K562 (cell line): Measurements from ENCODE around the gene OOSP4B. TPM values are rescaled to one million over a fixed set of nuclear protein-coding genes. Genes with fewer than 3 reads are reported as not detected.

Experiments used
- ATAC-seq: fragments of 200-7000 bp; cut with Tn5 transposase; 3 replicates; pipeline ENCODE4 v1.9.1; 2020; ENCODE audit warnings: moderate library complexity
- BruUV-seq: library from RNA; stranded (reverse); fragments of 400-500 nt; replicated peaks from 2 replicates; lab custom pipeline; 2021; lab: Mats Ljungman, UMichigan
- CTCF ChIA-PET: fragments of 300-600 bp; formaldehyde crosslinking; extraction: SDS; loops from one replicate; lab custom pipeline; 2021; ENCODE audit warnings: low intra/inter-chr PET ratio; lab: Yijun Ruan, JAX
- POLR2A ChIA-PET: fragments of 300-600, 350-650 bp; sonication (Branson Sonifier 250); formaldehyde crosslinking; extraction: SDS; loops from one replicate; lab custom pipeline; 2021; ENCODE audit warnings: antibody characterized with exemption, inconsistent platforms; lab: Yijun Ruan, JAX
- DNase-seq, 4 experiments: peaks; one replicate each; pipeline versions ENCODE4 v3.0.0 to v3.0.0-alpha.2; 2011 to 2018; ENCODE audit warnings: low spot score in 3 of 4, mixed read lengths in 3 of 4; ENCODE audit errors: extremely low read depth in 1 of 4
- FAIRE-seq: peaks from 2 replicates; lab custom pipeline; 2011; peaks lifted over from hg19 to GRCh38; lab: Jason Lieb, UNC
- H2AFZ ChIP-seq: 2 replicates; pipeline ENCODE4 v1.6.0; 2011; ENCODE audit warnings: low read depth, low read length, control low read depth, inconsistent platforms
- H3K27ac ChIP-seq: fragments of 200-600 bp; 3 replicates; pipeline ENCODE4 v1.8.0; 2011; ENCODE audit warnings: low read depth, mild to moderate bottlenecking, control low read depth, inconsistent platforms, low read length, moderate library complexity, mixed read lengths; ENCODE audit errors: extremely low read depth
- H3K27me3 ChIP-seq, 2 experiments: fragments of 300-600 bp in 1 of 2; 2 replicates in 1 of 2; 3 replicates in 1 of 2; pipeline versions ENCODE4 v1.6.0 to v1.8.0; 2011; ENCODE audit warnings: inconsistent platforms in 2 of 2, low read length in 2 of 2, mild to moderate bottlenecking in 1 of 2, mixed read lengths in 1 of 2, moderate library complexity in 1 of 2; ENCODE audit not compliant: control insufficient read depth in 2 of 2, insufficient read depth in 2 of 2
- H3K36me3 ChIP-seq: fragments of 300-600 bp; 3 replicates; pipeline ENCODE4 v1.8.0; 2011; ENCODE audit warnings: mild to moderate bottlenecking, low read length, inconsistent platforms; ENCODE audit not compliant: control insufficient read depth, insufficient read depth
- H3K4me1 ChIP-seq, 2 experiments: fragments of 200-600 bp in 1 of 2; replicated peaks in 1 of 2; 2 replicates in 1 of 2; 3 replicates in 1 of 2; pipeline versions ENCODE4 v1.5.1 to v1.8.0; 2011; ENCODE audit warnings: inconsistent platforms in 2 of 2, low read length in 2 of 2, mild to moderate bottlenecking in 1 of 2, mixed read lengths in 1 of 2, moderate library complexity in 1 of 2; ENCODE audit not compliant: control insufficient read depth in 2 of 2, insufficient read depth in 2 of 2
- H3K4me2 ChIP-seq: 2 replicates; pipeline ENCODE4 v1.6.1; 2011; ENCODE audit warnings: low read length, control low read depth, inconsistent platforms, mixed read lengths; ENCODE audit not compliant: insufficient read depth
- H3K4me3 ChIP-seq: fragments of 200-600 bp; sonication (generic), shearing (Covaris generic); 2 replicates; pipeline ENCODE4 v1.5.1; 2016; ENCODE audit warnings: control low read depth, inconsistent platforms
- H3K79me2 ChIP-seq: fragments of 200-600 bp; 3 replicates; pipeline ENCODE4 v1.8.0; 2011; ENCODE audit warnings: low read length, inconsistent platforms; ENCODE audit not compliant: control insufficient read depth, insufficient read depth
- H3K9ac ChIP-seq, 2 experiments: 2 replicates each; pipeline versions ENCODE4 v1.6.0 to v1.6.1; 2011; ENCODE audit warnings: low read depth in 2 of 2, low read length in 2 of 2, control low read depth in 1 of 2, inconsistent platforms in 1 of 2, mild to moderate bottlenecking in 1 of 2, mixed read lengths in 1 of 2; ENCODE audit not compliant: insufficient read depth in 1 of 2
- H3K9me1 ChIP-seq: one replicate; pipeline ENCODE4 v1.6.0; 2011; ENCODE audit warnings: inconsistent platforms, mild to moderate bottlenecking, low read length, moderate library complexity; ENCODE audit not compliant: control insufficient read depth, insufficient read depth
- H3K9me3 ChIP-seq: replicated peaks from 2 replicates; pipeline ENCODE4 v1.5.1; 2011; ENCODE audit warnings: low read depth, low read length, inconsistent platforms; ENCODE audit not compliant: control insufficient read depth, insufficient read depth
- H4K20me1 ChIP-seq: replicated peaks from 2 replicates; pipeline ENCODE4 v1.6.1; 2011; ENCODE audit warnings: low read length, inconsistent platforms, mixed read lengths; ENCODE audit not compliant: control insufficient read depth, insufficient read depth
- ARID4B ChIP-seq: sonication (generic); formaldehyde crosslinking; IDR thresholded peaks from 2 replicates; pipeline ENCODE4 v1.8.0; 2022; ENCODE audit warnings: mild to moderate bottlenecking, missing genetic modification reagents
- CSDE1 ChIP-seq, 2 experiments: fragments of 450-650 bp; IDR thresholded peaks; 2 replicates each; pipeline ENCODE4 v1.6.1; 2016; ENCODE audit warnings: mild to moderate bottlenecking in 1 of 2
- FOXP1 ChIP-seq: sonication (generic); formaldehyde crosslinking; IDR thresholded peaks from 2 replicates; pipeline ENCODE4 v1.8.0; 2022; ENCODE audit warnings: mild to moderate bottlenecking, missing genetic modification reagents
- KLF13 ChIP-seq: fragments of 450-650 bp; IDR thresholded peaks from 2 replicates; pipeline ENCODE4 v1.6.1; 2016; ENCODE audit warnings: missing genetic modification characterization, low read depth, mild to moderate bottlenecking, missing compliant biosample characterization, moderate library complexity, borderline replicate concordance
- MAFF ChIP-seq: IDR thresholded peaks from 2 replicates; pipeline ENCODE4 v1.6.1; 2012; ENCODE audit warnings: low read length, improper control_type of control experiment
- MAFK ChIP-seq: IDR thresholded peaks from 2 replicates; pipeline ENCODE4 v1.6.1; 2011; ENCODE audit warnings: low read length, improper control_type of control experiment
- MECOM ChIP-seq: fragments of 250-450 bp; sonication (Bioruptor Pico); IDR thresholded peaks from 2 replicates; pipeline ENCODE4 v1.8.0; 2022; ENCODE audit warnings: inconsistent platforms
- PTRF ChIP-seq: fragments of 450-650 bp; IDR thresholded peaks from 2 replicates; pipeline ENCODE4 v1.6.1; 2016; ENCODE audit warnings: mild to moderate bottlenecking, missing genetic modification characterization, missing compliant biosample characterization
- RFX5 ChIP-seq: IDR thresholded peaks from 2 replicates; pipeline ENCODE4 v1.6.1; 2011; ENCODE audit warnings: low read depth, mild to moderate bottlenecking, improper control_type of control experiment, low read length
- ZFPM2 ChIP-seq: fragments of 250-450 bp; sonication (Bioruptor Pico); IDR thresholded peaks from 2 replicates; pipeline ENCODE4 v1.5.1; 2022; ENCODE audit warnings: mild to moderate bottlenecking
- ZNF444 ChIP-seq: fragments of 250-450 bp; sonication (Bioruptor Pico); IDR thresholded peaks from 2 replicates; pipeline ENCODE4 v1.4.0; 2020; ENCODE audit warnings: mild to moderate bottlenecking, moderate library complexity
- ZNF57 ChIP-seq: fragments of 450-650 bp; formaldehyde crosslinking; IDR thresholded peaks from 2 replicates; pipeline ENCODE4 v1.4.0; 2020; ENCODE audit warnings: mild to moderate bottlenecking, moderate library complexity
- ZNF740 ChIP-seq, 3 experiments: fragments of 200-800 bp in 1 of 3; sonication (Bioruptor generic) in 1 of 3; sonication (generic) in 1 of 3; formaldehyde crosslinking in 1 of 3; IDR thresholded peaks; 2 replicates each; pipeline versions ENCODE4 v1.6.1 to v1.8.0; 2016 to 2022; ENCODE audit warnings: mild to moderate bottlenecking in 2 of 3, missing compliant biosample characterization in 2 of 3, missing genetic modification characterization in 2 of 3, missing genetic modification reagents in 1 of 3
- WGBS: fragments of 100-300 bp; shearing (Covaris generic); methylation state at CpG from one replicate; pipeline ENCODE4 v1.1.6; 2016; ENCODE audit warnings: low coverage, mixed read lengths; ENCODE audit not compliant: insufficient coverage; ENCODE audit errors: missing lambda C conversion rate; 5-methylcytosine and 5-hydroxymethylcytosine counted together
- in situ Hi-C: fragments of 300-500 bp; cut with MboI; formaldehyde crosslinking; loops from 4 replicates; pipeline ENCODE4 v1.15.0; 2018; ENCODE audit warnings: inconsistent platforms, mixed read lengths
- intact Hi-C: fragments of 100-400 bp; cut with micrococcal nuclease; formaldehyde crosslinking; loops from 2 replicates; pipeline ENCODE4 v1.14.2; 2022
- polyA plus RNA-seq, 8 experiments: library from polyadenylated mRNA; depleted of rRNA in 4 of 8; stranded (reverse) in 5 of 8; unstranded in 3 of 8; fragments of >200 nt; fragmentation: Nextera tagmentation in 2 of 8; fragmentation: Illumina TruSeq in 1 of 8; extraction: Ambion mirVana in 2 of 8; extraction: Trizol in 1 of 8; gene quantifications; 2 replicates each; pipeline versions ENCODE4 v1.2.1 to v1.2.3, GENCODE V29; 2011 to 2014; ENCODE audit warnings: inconsistent platforms in 1 of 8, missing spikeins in 1 of 8
- total RNA-seq, 7 experiments: library from RNA; depleted of rRNA in 6 of 7; stranded (reverse); fragments of >200 nt in 6 of 7; fragmentation: Illumina TruSeq in 2 of 7; extraction: Trizol in 2 of 7; gene quantifications; 2 replicates each; pipeline versions ENCODE4 v1.2.1 to v1.2.3, GENCODE V29; 2011 to 2021; ENCODE audit warnings: low replicate concordance in 1 of 7
- TF ChIP-seq, protein P1 (sequence below): IDR thresholded peaks from 3 replicates; pipeline ENCODE4 v1.6.1; 2011; ENCODE audit warnings: borderline replicate concordance, mild to moderate bottlenecking; ENCODE audit not compliant: insufficient read length, insufficient read depth
- TF ChIP-seq, protein P2 (sequence below): sonication (generic); formaldehyde crosslinking; IDR thresholded peaks from 2 replicates; pipeline ENCODE4 v1.8.0; 2022; ENCODE audit warnings: mild to moderate bottlenecking, missing genetic modification reagents

Gene OOSP4B
- total and polyA plus RNA-seq, 9 of the 15 experiments (the other 6 are each of a cell fraction or from before 2014, with no cell fraction given), result 0.10 to 0.43 (median 0.15) TPM; not detected in 5

DNA sequence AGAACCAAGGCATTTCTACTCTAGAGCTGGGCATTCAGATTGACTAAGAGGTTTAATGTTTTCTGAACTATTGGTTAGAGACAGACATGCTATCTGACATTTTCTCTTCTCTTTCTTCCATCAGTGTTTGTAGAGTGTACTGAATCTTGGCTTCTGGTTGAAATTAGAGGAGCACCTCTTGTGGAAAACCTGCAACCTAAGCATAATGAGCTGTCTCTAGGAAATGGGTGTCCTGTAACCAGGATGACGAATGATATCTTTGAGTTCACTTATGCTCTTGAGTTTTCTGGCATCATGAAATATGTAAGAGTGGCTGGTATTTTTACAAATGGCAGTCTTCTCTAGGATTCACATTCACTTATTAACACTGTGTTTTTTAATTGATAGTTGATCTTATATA lies 33.8 kb upstream of the OOSP4B start:
- ATAC-seq, result no peak
- H3K79me2 ChIP-seq, result no peaks in the 10 kb centered on the region
- no peak overlapping the region for H3K4me3 ChIP-seq
- CTCF ChIA-PET, result no interaction called here
- H3K9me3 ChIP-seq, result no peaks in the 10 kb centered on the region
- no peak for FAIRE-seq
- intact Hi-C loops, result no loop called here
- H3K9me1 ChIP-seq, result no peaks in the 10 kb centered on the region
- H3K27ac ChIP-seq, result no peak overlapping the region
- no TSS peak for BruUV-seq
- H2AFZ ChIP-seq, result no peak overlapping the region
- POLR2A ChIA-PET, result no interaction called here
- H4K20me1 ChIP-seq, result no peaks in the 10 kb centered on the region
- no peaks in the 10 kb centered on the region for H3K27me3 ChIP-seq
- peaks cover 0 to 16% of the 10 kb centered on the region in 2 experiments; a peak in 2 of 5 replicates for H3K4me1 ChIP-seq
- H3K9ac ChIP-seq, result no peak overlapping the region
- H3K36me3 ChIP-seq, result no peaks in the 10 kb centered on the region
- H3K4me2 ChIP-seq, result no peak overlapping the region
- in situ Hi-C loops, result no loop called here
- 65% methylated on average over 1 of the region's 1 CpG for WGBS
- DNase-seq, result no peak
- TF ChIP-seq ZNF444 (CRISPR knock-in tag) (no peak), ZNF740 (CRISPR knock-in tag; IDR thresholded peaks at IDR 0.05) (no peak), ZNF740 (tag; IDR thresholded peaks at IDR 0.05) (no peak), ZFPM2 (CRISPR knock-in tag) (no peak), ZNF57 (CRISPR knock-in tag) (no peak), MAFK (peak; percentile 55; the same call in 1 of the 2 replicates), MAFF (peak; percentile 75), CSDE1 (IDR thresholded peaks at IDR 0.05) (no peak), FOXP1 (CRISPR knock-in tag) (no peak), KLF13 (tag) (no peak), RFX5 (no peak), ARID4B (CRISPR knock-in tag) (no peak), MECOM (CRISPR knock-in tag) (no peak), PTRF (no peak)
- TF ChIP-seq, protein P1, sequence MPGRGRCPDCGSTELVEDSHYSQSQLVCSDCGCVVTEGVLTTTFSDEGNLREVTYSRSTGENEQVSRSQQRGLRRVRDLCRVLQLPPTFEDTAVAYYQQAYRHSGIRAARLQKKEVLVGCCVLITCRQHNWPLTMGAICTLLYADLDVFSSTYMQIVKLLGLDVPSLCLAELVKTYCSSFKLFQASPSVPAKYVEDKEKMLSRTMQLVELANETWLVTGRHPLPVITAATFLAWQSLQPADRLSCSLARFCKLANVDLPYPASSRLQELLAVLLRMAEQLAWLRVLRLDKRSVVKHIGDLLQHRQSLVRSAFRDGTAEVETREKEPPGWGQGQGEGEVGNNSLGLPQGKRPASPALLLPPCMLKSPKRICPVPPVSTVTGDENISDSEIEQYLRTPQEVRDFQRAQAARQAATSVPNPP, result no peak
- TF ChIP-seq, protein P2, sequence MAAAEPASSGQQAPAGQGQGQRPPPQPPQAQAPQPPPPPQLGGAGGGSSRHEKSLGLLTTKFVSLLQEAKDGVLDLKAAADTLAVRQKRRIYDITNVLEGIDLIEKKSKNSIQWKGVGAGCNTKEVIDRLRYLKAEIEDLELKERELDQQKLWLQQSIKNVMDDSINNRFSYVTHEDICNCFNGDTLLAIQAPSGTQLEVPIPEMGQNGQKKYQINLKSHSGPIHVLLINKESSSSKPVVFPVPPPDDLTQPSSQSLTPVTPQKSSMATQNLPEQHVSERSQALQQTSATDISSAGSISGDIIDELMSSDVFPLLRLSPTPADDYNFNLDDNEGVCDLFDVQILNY (CRISPR knock-in tag), result no peak
